Suprapubic skin (tissue), 4 donors: ENCODE data around the gene FKBP1A.

Source experiments
- CTCF ChIP-seq, 2 donors: fragments of 200-600 bp in 1 of 2; fragments of 450-650 bp in 1 of 2; sonication (generic) in 1 of 2; IDR thresholded peaks; one replicate each; pipeline ENCODE4 v1.5.1; 2016 to 2019; ENCODE audit warnings: antibody characterized with exemption in 2 of 2, mild to moderate bottlenecking in 1 of 2, moderate library complexity in 1 of 2
- EP300 ChIP-seq: sonication (generic); formaldehyde crosslinking; IDR thresholded peaks from one replicate; pipeline ENCODE4 v1.6.1; 2017; ENCODE audit warnings: antibody characterized with exemption
- POLR2A ChIP-seq, 2 donors: fragments of 450-650 bp; IDR thresholded peaks; one replicate each; pipeline ENCODE4 v1.6.1; 2017; ENCODE audit warnings: antibody characterized with exemption in 2 of 2, mild to moderate bottlenecking in 2 of 2, moderate library complexity in 2 of 2
- POLR2AphosphoS5 ChIP-seq, 3 donors: sonication (generic); formaldehyde crosslinking; IDR thresholded peaks; one replicate each; pipeline ENCODE4 v1.6.1; 2017; ENCODE audit warnings: antibody characterized with exemption in 3 of 3

GRCh38 chr20:1319462-1319861 lies 73.4 kb downstream of the FKBP1A start:
- TF ChIP-seq CTCF (IDR thresholded peaks at IDR 0.05) (no peak), EP300 (no peak), POLR2AphosphoS5 (IDR thresholded peaks at IDR 0.05) (no peak), POLR2A (IDR thresholded peaks at IDR 0.05) (no peak)
